ENCODE results near the gene CALN1.

Gene CALN1

GRCh38 chr7:72334698-72335097 is 77.4 kb downstream of the CALN1 start:
- no peak overlapping the region for H3K4me3 ChIP-seq (replicated peaks; ENCODE audit: low read depth, low read length)
- no peak for DNase-seq (ENCODE audit: extremely low read depth, low read depth)
- no peak for TF ChIP-seq CTCF (IDR thresholded peaks at IDR 0.05; ENCODE audit: low read depth, low read length, missing control alignments)

- TF ChIP-seq CTCF (IDR thresholded peaks at IDR 0.05; ENCODE audit: low read depth, low read length, missing control alignments), result no peak
- no peak overlapping the region for H3K4me3 ChIP-seq (replicated peaks; ENCODE audit: low read depth, low read length)
- DNase-seq (ENCODE audit: extremely low read depth, low read depth), result no peak
Measured at GRCh38 chr7:72334066-72334465, 78.1 kb downstream of the CALN1 start.

- TF ChIP-seq CTCF (IDR thresholded peaks at IDR 0.05; ENCODE audit: low read depth, low read length, missing control alignments), result no peak
- no peak for DNase-seq (ENCODE audit: extremely low read depth, low read depth)
- no peak overlapping the region for H3K4me3 ChIP-seq (replicated peaks; ENCODE audit: low read depth, low read length)
Measured at GRCh38 chr7:72326811-72327210, 85.3 kb downstream of the CALN1 start.

- no peak for TF ChIP-seq CTCF (IDR thresholded peaks at IDR 0.05; ENCODE audit: low read depth, low read length, missing control alignments)
- H3K4me3 ChIP-seq (replicated peaks; ENCODE audit: low read depth, low read length), result no peak overlapping the region
- DNase-seq (ENCODE audit: extremely low read depth, low read depth), result no peak
Measured at GRCh38 chr7:72326365-72326764, 85.8 kb downstream of the CALN1 start.

- TF ChIP-seq CTCF (IDR thresholded peaks at IDR 0.05; ENCODE audit: low read depth, low read length, missing control alignments), result no peak
- DNase-seq (ENCODE audit: extremely low read depth, low read depth), result no peak
- H3K4me3 ChIP-seq (replicated peaks; ENCODE audit: low read depth, low read length), result no peak overlapping the region
Measured at GRCh38 chr7:72325561-72325960, 86.6 kb downstream of the CALN1 start.

- no peak for DNase-seq (ENCODE audit: extremely low read depth, low read depth)
- TF ChIP-seq CTCF (IDR thresholded peaks at IDR 0.05; ENCODE audit: low read depth, low read length, missing control alignments), result no peak
- H3K4me3 ChIP-seq (replicated peaks; ENCODE audit: low read depth, low read length), result no peak overlapping the region
Measured at GRCh38 chr7:72321637-72322036, 90.5 kb downstream of the CALN1 start.

GRCh38 chr7:72321081-72321480 is 91.1 kb downstream of the CALN1 start:
- H3K4me3 ChIP-seq (replicated peaks; ENCODE audit: low read depth, low read length), result no peak overlapping the region
- DNase-seq (ENCODE audit: extremely low read depth, low read depth), result no peak
- TF ChIP-seq CTCF (IDR thresholded peaks at IDR 0.05; ENCODE audit: low read depth, low read length, missing control alignments), result no peak
